DMS53 (cell line): ENCODE results near the gene ALDOA.
"Not testable (repeated sequence)": the region's sequence is repeated elsewhere in the genome, so short reads cannot be mapped to it uniquely, and the experiment has no call there.

Source experiments
- DNase-seq: peaks from one replicate; lab custom pipeline; 2025; lab: John Stamatoyannopoulos, UW

ALDOA gene

GRCh38 chr16:30065102-30065942 is at the start of gene ALDOA:
TSS of gene ALDOA (plus strand) at chr16:30065760. CDS start at chr16:30066898, 1,138 bp downstream.
- DNase-seq = peak; percentile 98

GRCh38 chr16:30016555-30017276 is 48.8 kb upstream of the ALDOA start:
- DNase-seq = no peak

GRCh38 chr16:30017277-30017656 is 48.3 kb upstream of the ALDOA start:
- DNase-seq = no peak

GRCh38 chr16:30017937-30018336 is 47.6 kb upstream of the ALDOA start:
- DNase-seq = not testable (repeated sequence)

GRCh38 chr16:30018731-30019158 is 46.8 kb upstream of the ALDOA start:
- peak; percentile 64 for DNase-seq

GRCh38 chr16:30022887-30023286 is 42.7 kb upstream of the ALDOA start, which contains the start of gene C16orf92:
TSS of gene C16orf92 (plus strand) at chr16:30023198. CDS start at chr16:30023341, 143 bp downstream.
- DNase-seq = no peak

- DNase-seq = no peak
Observed at GRCh38 chr16:30023586-30023985, 42.0 kb upstream of the ALDOA start.

GRCh38 chr16:30024451-30024850 is 41.1 kb upstream of the ALDOA start:
- no peak for DNase-seq

GRCh38 chr16:30025156-30025555 is 40.4 kb upstream of the ALDOA start:
- DNase-seq = no peak

GRCh38 chr16:30025574-30025973 is 40.0 kb upstream of the ALDOA start:
- DNase-seq = no peak

GRCh38 chr16:30026449-30026848 is 39.1 kb upstream of the ALDOA start:
- DNase-seq = no peak

GRCh38 chr16:30027588-30028437 is 37.7 kb upstream of the ALDOA start:
- peak; percentile 15 for DNase-seq

GRCh38 chr16:30028438-30029076 is 37.0 kb upstream of the ALDOA start:
- peak; percentile 17 for DNase-seq

- no peak for DNase-seq
Observed at GRCh38 chr16:30030011-30030685, 35.4 kb upstream of the ALDOA start.

GRCh38 chr16:30030841-30031413 is 34.6 kb upstream of the ALDOA start, which contains the start of gene TLCD3B:
TSS of gene TLCD3B (minus strand) at chr16:30031271. CDS start at chr16:30030527, 744 bp downstream.
- DNase-seq = peak; percentile 29

GRCh38 chr16:30031477-30031918 is 34.1 kb upstream of the ALDOA start:
- DNase-seq = no peak

- peak; percentile 77 for DNase-seq
Observed at GRCh38 chr16:30032083-30032819, 33.3 kb upstream of the ALDOA start.

GRCh38 chr16:30033270-30033669 is 32.3 kb upstream of the ALDOA start:
- no peak for DNase-seq

GRCh38 chr16:30040221-30040620 is 25.3 kb upstream of the ALDOA start:
- no peak for DNase-seq

- DNase-seq = not testable (repeated sequence)
Observed at GRCh38 chr16:30040690-30041089, 24.9 kb upstream of the ALDOA start.
